Cerebellar nuclear complex (tissue), 1 donor: Measurements from ENCODE around the gene CNKSR1.

Experiments used
- DNase-seq, 2 experiments: peaks; one replicate each; lab custom pipeline; 2025; lab: John Stamatoyannopoulos, UW

CNKSR1 gene

DNA sequence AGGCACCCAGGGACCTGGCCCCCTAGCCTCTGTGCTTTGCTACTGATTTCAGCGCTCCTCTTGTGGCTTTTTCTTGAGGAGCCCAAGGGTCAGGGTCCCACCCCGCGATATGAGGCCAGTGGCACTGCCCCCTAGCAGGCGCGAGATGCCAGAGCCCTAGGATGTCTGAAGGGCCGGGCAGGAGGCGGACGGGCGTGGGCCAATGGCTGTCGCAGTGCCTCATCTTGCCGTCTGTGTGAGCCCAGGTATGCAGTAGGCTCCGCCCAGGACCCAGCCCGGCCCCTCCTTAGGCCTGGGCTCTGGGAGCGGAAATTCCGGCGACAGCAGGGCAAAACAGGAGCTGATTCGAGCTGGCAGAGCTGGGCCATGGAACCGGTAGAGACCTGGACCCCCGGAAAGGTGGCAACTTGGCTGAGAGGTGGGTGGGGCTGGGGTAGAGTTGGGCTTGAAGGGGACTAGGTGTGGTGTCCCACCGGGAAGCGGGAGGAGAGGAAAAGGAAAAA, at the start of gene CNKSR1:
CNKSR1 (plus strand) TSS at position 310 of the 503 bp plus-strand sequence; CDS start at position 367, 57 bp downstream.
- DNase-seq, result no peak

- no peak for DNase-seq
These were observed 47.5 kb upstream of the CNKSR1 start for GRCh38 chr1:26129778-26130177.

GRCh38 chr1:26130695-26131094, 46.6 kb upstream of the CNKSR1 start:
- DNase-seq, result no peak

GRCh38 chr1:26132128-26132833, 45.0 kb upstream of the CNKSR1 start:
- DNase-seq, result no peak

DNA sequence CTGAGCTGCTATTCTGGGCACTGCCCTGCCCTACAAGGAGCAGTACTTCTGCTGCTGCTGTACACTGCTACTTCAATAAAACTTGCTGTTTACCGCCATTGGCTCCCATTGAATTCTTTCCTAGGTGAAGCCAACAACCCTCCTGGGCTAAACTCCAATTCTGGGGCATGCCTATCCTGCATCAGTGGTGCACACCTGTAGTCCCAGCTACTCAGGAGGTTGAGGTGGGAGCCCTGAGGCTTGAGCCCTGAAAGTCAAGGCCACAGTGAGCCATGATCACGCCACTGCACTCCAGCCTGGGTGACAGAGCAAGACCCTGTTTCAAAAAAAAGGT, 44.5 kb upstream of the CNKSR1 start:
- no peak for DNase-seq

- no peak for DNase-seq
These were observed 42.8 kb upstream of the CNKSR1 start for GRCh38 chr1:26134466-26134865.

DNA sequence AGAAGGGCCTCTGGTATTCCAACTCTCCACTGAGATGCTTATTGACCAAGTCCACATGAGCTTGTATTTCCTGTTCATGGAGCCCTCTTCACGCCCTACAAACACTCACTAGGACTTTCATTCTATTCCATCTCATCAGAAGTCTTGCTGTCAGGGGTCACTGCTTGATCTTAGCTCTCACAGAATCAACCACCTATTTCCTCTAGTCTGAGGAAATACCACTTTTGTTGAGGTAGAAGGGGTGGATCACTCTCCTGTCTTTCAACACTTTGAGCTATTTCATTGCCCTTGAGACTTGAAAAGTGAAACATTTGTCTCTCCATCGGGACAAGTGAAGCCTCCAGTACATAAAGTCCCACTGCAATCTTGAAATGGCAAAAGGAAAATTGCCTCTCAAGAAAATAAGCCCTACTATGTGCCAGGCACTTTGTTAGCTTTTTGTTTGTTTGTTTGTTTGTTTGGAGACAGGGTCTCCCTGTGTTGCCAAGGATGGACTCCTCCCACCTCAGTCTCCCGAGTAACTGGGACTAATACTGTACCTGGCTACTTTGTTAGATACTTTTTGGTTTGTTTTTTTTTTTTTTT, 38.2 kb upstream of the CNKSR1 start:
- no peak for DNase-seq

- no peak for DNase-seq
These were observed 35.1 kb upstream of the CNKSR1 start for GRCh38 chr1:26142159-26142558.

GRCh38 chr1:26145041-26145959, 32.0 kb upstream of the CNKSR1 start:
- peak in 1 of 2 experiments; percentile 7 for DNase-seq

GRCh38 chr1:26145960-26146294, 31.4 kb upstream of the CNKSR1 start:
- DNase-seq, result no peak

GRCh38 chr1:26148887-26149286, 28.4 kb upstream of the CNKSR1 start:
- no peak for DNase-seq

DNA sequence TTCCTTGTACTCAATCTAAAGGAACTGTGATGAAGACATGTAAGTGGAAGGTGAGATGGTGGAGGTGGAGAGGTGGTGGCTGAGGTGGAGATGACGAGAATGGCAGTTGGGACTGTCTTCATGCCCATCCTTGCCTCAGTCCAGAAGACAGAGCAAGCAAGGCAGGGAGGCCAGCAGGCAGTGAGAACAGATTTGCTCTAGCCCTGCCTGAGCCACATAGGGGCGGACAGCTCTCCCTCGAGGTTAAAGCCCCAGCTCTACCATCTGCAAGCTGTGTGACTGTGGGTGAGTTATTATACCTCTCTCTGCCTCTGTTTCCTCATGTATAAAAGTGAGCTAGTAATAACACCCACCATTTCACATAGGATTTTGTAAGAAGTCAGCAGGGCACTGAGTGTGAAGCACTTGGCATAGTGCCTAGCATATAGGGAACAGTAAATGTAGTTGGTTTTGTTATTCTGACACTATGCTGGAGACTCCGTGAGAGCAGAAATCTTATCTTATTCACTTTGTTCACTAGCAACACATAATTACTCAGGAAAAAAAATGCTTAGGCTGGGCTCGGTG, 23.2 kb upstream of the CNKSR1 start:
- no peak for DNase-seq

DNA sequence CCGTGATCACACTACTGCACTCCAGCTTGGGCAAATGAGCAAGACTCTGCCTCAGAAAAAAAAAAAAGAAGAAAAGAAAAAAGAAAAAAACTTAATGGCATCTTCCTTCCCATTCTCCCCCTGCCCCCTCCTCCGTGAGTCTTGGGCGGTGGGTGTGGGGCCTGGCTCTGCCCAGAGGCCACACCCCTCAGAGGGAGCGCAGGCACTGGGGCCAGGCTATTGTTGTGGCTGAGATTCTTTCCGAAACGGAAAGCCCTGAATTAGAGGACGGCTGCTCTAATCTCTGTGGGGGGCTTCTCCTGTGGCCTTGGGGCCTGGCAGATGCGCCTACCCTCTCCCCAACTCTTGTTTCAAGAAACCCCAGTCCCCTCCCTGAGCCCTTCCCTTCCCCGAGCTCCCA, 22.5 kb upstream of the CNKSR1 start:
- no peak for DNase-seq

DNA sequence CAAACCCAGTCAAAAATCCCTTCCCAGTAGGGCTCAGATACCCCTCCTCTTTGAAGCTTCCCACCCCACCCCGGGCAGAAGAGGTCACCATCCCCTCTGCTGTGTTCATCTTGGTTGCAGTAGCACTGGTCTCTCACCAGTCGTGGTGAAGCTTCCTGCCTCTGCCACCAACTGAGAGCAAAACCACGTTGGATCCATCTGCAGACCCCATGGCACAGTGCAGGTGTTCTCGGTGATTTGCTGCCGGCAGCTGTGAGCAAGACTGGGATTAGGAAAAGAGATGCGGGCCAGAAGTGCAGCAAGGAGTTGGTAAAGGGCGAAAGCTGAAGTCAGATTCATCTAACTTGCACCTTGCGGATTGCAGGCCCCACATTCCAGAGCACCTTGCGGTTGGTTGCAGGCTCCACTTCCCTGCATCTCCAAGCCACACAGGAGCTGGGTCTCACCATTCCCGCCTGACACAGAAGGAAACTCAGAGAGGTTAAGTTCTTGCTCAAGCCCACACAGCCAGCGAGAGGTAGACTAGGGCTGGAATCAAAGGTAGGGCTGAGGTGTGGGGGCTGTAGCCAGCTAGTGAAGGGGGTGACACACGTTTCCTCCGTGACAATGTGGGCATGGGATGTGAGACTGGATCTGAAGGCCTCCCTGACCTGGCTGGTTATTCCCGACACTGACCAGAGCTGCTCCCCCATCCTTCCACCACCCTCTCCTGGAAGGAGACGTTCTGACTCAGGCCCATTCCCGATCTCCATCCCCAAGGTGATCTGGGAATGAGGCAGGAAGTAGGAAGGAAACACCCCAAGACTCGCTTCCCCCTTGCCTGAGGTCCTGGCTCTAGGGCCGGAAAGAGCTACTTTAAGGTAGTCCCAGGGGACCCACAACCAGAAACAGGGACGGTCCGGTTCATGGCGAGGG, 21.7 kb upstream of the CNKSR1 start:
- DNase-seq, result no peak

DNA sequence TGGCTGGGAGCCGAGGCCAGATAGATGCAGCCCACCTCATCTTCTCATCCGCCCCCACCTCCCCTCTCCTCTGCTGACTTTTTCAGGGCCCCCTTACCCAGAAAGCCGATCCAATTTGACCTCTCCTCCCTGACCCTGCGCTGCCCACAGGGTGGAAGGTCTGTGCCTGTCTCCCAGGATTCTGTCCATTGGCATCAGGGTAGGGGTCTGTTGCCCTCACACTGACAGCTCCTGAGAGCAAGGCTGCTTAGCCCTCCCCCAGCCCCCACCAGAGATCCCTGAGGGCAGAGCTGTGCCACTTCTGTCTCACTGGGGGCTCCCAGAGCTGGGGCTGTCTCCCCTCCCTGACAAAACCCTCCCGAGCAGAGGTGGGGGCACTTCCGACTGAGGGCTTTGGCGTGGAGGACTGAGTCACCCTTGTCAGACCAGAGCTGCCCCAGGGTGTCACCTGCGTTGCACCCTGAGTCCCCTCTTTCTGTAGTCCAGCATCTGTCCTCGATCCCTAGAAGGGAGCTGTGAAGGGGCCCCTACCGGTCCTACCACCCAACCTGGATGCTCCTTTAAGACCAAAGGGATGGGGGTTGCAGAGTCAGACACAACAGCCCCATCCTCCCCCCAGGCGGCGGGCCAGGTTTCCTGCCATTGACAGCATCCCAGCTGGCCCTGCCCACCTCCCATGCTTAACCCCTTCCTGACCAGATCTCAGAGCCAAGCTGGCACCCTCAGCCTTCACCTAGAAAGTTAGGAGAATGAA, 20.8 kb upstream of the CNKSR1 start:
- DNase-seq, result no peak

DNA sequence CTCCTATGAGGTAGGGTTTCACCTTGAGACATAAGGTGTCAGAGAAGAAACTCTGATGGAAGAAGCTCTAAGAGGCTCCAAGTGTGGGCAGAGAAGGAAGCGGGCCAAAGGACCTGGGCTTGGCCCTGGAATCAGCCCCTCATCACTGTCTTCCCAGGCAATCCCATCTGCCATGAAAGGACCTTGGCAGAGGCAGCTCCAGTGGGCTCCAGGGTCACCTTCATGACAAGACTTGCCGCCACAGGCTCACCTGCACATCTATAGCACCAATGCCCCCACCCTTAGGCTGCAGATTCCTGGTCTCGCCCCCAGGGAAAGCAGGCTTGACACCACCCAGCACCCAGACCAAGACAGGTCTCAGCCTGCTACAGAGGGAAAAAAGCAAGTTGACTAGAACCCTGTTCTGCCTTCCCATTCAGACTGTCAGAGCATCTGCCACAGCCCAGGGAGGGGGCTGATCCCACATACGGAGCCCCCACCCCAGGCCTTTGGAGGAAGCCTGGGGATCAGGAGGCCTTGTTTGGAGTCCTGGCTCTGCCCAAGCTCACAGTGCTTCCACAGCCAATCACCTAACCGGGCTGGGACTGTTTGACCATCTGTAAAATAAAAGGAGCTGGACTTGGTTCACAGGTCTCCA, 18.9 kb upstream of the CNKSR1 start:
- DNase-seq, result no peak

GRCh38 chr1:26158908-26159742, 18.2 kb upstream of the CNKSR1 start, which contains the start of gene FAM110D:
FAM110D (plus strand) TSS chr1:26159079; CDS start chr1:26161292, 2,213 bp downstream.
- no peak for DNase-seq

DNA sequence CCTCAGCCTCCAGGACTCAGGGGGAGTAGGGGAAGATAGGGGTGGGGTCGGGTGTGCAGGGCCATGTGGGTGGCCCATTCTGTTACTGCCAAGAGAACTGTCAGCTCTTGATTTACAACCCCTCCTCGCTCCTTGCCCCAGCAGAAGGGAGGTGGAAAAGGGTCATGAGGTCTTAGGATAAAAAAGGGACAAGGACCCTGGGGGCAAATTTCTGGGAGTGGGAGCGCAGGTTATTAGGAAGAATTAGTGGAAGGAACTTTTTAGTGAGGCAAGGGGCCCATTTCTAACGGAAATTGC, 17.6 kb upstream of the CNKSR1 start:
- DNase-seq, result no peak
